Stimulated activated naive CD8-positive, alpha-beta T cell treated with anti-CD3 and anti-CD28 coated beads, Interleukin-15, amount 100 ng/mL, for 72 hours (primary cell): ENCODE measurements around the gene TAF11L3.
"Not testable (repeated sequence)": the region's sequence is repeated elsewhere in the genome, so short reads cannot be mapped to it uniquely, and the experiment has no call there.

ENCODE experiments used
- ATAC-seq: fragments of 150-1000 bp; cut with Tn5 transposase; 2 replicates; pipeline ENCODE4 v1.10.0; 2021; ENCODE audit warnings: mild to moderate bottlenecking, moderate library complexity
- DNase-seq, 2 donors: peaks; one replicate each; pipeline ENCODE4 v3.0.0; 2021 to 2022
- H3K27ac Mint-ChIP-seq, 2 donors: one replicate each; pipeline ENCODE4 v1.8.0; 2022; ENCODE audit warnings: mild to moderate bottlenecking in 2 of 2, mixed read lengths in 2 of 2, moderate library complexity in 2 of 2
- H3K27me3 Mint-ChIP-seq: one replicate; pipeline ENCODE4 v1.8.0; 2022; ENCODE audit warnings: mixed read lengths
- H3K4me1 Mint-ChIP-seq: one replicate; pipeline ENCODE4 v1.8.0; 2022; ENCODE audit warnings: mild to moderate bottlenecking, mixed read lengths
- H3K4me3 Mint-ChIP-seq, 2 donors: one replicate each; pipeline ENCODE4 v1.8.0; 2022; ENCODE audit warnings: mild to moderate bottlenecking in 2 of 2, mixed read lengths in 2 of 2, moderate library complexity in 1 of 2
- H3K9me3 Mint-ChIP-seq, 2 donors: one replicate each; pipeline ENCODE4 v1.8.0; 2022; ENCODE audit warnings: mixed read lengths in 2 of 2

Gene TAF11L3

GRCh38 chr5:17521501-17521900 lies 3.3 kb downstream of the TAF11L3 start, which contains the start of gene TAF11L4:
Gene TAF11L4 (plus strand): TSS chr5:17521801.
- not testable (repeated sequence) for H3K4me3 Mint-ChIP-seq, H3K9me3 Mint-ChIP-seq, H3K4me1 Mint-ChIP-seq, ATAC-seq, H3K27me3 Mint-ChIP-seq, H3K27ac Mint-ChIP-seq, DNase-seq

- H3K27ac Mint-ChIP-seq, ATAC-seq, DNase-seq, H3K9me3 Mint-ChIP-seq, H3K4me1 Mint-ChIP-seq, H3K4me3 Mint-ChIP-seq, H3K27me3 Mint-ChIP-seq: not testable (repeated sequence)
Observed at GRCh38 chr5:17524935-17525334, 6.8 kb downstream of the TAF11L3 start, which contains the start of gene TAF11L5. Gene TAF11L5 (plus strand): TSS chr5:17525235.

GRCh38 chr5:17526504-17526903 lies 8.3 kb downstream of the TAF11L3 start:
- not testable (repeated sequence) for DNase-seq, H3K4me3 Mint-ChIP-seq, H3K27ac Mint-ChIP-seq, H3K9me3 Mint-ChIP-seq, ATAC-seq, H3K27me3 Mint-ChIP-seq, H3K4me1 Mint-ChIP-seq

GRCh38 chr5:17528369-17528768 lies 10.2 kb downstream of the TAF11L3 start, which contains the start of gene TAF11L6:
Gene TAF11L6 (plus strand): TSS chr5:17528669.
- H3K9me3 Mint-ChIP-seq, H3K27ac Mint-ChIP-seq, H3K4me3 Mint-ChIP-seq, ATAC-seq, H3K27me3 Mint-ChIP-seq, DNase-seq, H3K4me1 Mint-ChIP-seq: not testable (repeated sequence)
